ENCODE measurements around the gene MAP2K3.
A peak's percentile ranks its signal among the peaks of the same experiment; 100 is the strongest.

MAP2K3 gene

DNA sequence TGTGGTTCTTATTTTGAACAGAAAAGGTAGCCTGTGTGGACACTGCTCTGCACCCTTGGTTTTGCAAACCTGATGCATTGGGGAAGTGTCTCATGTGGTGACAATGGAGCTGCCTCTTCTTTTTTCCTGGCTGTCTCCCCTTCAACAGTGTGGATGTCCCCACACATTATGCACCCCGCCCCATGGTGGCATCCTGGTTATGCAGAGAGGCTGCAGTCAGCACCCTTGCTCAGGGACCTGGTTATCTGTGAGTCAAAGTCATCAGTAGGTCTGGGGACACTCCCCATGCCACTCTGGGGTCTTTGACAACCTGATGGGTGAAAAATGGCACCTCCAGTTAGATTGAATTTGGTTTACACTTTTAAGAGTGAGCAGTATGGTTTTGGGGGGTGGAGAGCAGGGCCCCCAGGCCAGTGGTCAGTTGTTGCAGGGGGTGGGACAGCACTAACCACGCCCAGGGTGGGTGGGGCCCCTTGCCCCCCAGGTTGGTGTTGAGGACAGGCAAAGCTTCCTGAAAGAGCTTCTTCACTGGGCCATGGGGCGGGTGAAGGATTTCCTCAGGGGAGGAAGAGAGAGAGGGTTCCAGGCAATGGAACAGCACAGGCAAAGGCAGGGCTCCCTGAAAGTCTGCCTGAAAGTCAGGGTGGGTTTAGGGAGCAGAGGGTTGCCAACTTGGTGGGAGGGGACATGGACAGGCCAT, 67.0 kb downstream of the MAP2K3 start:
- DNase-seq (ENCODE audit: low spot score), result no peak

DNA sequence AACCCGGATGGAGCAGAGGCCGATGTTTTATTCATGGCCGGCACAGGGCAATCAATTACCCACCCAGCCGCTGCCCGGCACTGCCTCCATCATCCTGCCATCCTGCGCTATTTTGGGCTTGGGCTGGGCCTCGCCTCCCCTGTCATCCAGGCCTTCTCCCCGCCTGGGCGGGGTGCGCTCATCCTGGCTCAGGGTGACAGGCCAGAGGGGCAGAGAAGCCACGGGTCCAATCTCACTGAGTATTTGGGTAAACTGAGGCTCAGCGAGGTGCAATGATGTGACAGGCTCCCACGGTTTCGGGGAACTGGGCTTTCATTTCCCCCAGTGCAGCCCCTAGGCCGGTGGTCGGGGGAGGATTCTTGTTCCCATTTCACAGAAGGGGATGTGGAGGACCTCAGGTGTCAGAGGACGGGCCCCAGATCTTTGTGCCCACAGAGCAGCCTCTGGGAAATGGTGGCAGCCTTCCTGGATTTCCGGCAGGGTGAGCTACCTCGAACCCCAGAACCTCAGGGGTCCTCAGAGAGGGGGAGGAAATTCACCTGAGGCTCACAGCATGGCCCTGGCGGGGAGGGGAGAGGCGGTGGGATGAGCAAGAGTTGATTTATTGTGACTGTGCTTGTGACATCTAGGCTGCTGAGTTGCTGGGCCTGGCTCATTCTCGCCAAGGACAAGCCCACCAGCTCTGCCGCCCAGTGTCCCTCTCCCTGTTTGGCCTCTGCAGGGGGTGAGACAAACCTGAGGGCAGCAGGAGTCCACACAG, 67.9 kb downstream of the MAP2K3 start:
- DNase-seq (ENCODE audit: low spot score), result no peak

DNA sequence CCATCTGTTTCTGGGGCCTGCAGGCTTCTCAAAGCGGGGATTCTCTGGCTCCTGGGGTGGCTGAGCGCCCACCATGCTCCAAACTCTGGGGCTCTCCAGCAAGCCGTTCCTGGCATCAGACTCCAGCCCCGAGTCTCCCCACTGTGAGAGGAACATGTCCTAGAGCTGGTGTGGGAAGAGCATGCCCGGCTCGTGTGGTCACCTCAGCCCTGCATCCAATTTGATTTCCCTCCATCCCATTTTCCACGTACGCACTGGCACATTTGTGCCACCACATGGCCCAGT, 68.4 kb downstream of the MAP2K3 start:
- no peak for DNase-seq (ENCODE audit: low spot score)

DNA sequence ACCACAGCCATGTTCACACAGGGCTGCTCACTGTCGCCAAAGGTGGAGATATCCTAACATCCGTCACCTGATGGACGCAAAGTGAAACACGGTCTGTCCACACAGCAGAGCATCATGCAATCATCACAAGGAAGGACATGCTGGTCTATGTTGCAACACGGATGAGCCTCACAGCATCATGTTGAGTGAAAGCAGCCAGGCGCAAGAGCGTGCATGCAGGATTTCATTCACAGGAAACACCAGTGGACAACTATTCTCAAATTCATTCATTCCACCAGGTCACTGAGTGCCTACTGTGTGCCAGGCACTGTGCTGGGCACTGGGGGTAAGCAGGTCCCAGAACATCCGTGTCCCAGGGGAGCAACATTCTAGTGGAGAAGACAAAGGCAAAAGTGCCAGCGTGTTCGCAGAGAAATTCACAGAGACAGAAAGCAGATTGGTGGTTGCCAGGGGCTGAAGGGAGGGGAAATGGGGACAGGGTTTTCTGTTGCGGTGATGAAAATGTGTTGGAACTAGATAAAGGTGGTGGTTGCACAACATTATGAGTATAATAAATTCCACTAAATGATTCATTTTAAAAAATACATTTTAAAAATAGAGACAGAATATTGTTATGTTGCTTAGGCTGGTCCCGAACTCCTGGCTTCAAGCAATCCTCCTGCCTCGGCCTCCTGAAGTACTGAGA, 69.0 kb downstream of the MAP2K3 start:
- peak; percentile 51 for DNase-seq (ENCODE audit: low spot score)

DNA sequence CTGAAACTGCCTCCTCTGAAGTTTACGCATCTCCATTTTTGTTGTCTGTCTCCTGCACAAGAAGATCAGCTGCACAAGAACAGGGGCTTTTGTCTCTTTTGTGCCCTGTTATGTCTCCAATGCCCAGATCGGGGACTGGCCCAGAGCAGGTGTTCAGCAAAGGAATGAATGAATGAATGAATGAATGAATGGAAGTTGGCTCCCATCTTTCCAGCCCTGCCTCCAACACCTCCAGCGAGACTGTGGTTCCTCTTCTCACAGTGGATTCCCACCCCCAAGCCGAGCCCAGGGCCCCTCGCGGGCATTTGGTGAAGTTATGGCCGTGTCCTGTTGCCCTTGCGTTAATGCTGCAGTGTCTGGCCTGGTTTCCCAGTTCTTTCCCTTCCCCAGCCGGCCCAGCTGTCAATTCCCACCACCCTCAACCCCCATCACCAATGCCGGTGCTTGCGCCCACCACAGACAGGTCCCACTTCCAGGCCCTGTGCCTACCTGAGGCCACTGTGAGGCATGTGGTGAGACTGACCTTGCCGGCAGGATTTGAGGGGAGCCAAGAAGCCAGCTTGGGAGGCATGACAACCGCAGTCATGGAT, 70.4 kb downstream of the MAP2K3 start:
- no peak for DNase-seq (ENCODE audit: low spot score)

DNA sequence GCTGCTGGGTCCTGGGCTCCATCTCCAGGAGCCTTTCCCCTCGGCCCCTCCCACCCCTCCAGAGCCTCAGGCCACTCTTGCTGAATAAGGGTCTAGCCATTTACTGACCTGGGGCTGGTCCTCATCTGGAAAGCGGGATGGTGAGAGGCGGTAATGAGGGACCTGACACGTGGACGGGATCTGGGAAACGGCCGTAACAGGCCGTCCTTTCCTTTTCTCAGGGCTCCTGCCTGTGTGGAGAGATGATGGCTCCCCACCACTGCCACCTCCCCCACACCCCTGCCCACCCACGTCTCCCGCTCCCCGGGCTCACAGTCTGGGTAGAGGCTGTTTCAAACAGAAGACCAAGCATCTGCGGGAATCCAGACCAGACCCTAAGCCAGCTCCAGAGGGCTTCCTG, 71.1 kb downstream of the MAP2K3 start:
- no peak for DNase-seq (ENCODE audit: low spot score)

DNA sequence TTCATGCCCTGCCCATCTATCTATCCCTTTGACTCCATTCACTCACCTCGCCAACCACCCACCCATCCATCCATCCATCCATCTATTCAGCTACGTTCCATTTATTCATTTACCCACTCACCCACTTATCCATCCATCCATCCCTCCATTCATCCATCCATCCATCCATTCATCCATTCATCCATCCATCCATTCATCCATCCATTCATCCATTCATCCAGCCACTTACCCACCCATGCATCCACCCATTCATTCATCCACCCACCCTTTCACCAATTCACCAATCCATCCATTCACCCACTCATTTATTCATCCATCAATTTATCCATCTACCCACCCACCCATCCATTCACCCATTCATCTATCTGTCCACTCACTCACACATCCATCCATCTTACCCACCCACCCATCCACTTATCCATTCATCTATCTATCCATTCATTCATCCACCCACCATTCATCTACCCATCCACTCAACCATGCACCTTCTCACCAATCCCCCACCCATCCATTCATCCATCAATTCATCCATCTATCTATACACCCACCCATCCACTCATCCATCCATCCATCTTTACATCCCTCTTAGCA, 72.1 kb downstream of the MAP2K3 start:
- no peak for DNase-seq (ENCODE audit: low spot score)

DNA sequence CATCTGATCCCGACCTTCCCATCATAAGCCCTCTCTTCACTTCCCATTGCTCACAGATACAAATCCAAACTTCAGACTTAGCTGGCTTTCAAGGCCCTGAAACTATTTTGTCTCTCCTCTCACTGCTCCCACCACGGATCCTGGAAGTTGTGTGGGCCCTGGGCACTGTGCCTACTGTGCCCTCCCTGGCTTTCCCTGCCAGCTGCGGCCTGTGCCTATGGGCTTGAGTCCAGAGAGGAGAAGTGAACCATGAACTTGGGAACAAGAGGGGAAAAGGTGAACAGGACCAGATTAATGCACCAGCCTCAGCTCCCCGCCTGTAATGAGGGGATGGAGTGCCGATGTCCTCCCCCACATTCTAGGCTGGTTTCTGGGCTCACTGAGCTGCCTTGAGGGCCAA, 72.8 kb downstream of the MAP2K3 start:
- no peak for DNase-seq (ENCODE audit: low spot score)

DNA sequence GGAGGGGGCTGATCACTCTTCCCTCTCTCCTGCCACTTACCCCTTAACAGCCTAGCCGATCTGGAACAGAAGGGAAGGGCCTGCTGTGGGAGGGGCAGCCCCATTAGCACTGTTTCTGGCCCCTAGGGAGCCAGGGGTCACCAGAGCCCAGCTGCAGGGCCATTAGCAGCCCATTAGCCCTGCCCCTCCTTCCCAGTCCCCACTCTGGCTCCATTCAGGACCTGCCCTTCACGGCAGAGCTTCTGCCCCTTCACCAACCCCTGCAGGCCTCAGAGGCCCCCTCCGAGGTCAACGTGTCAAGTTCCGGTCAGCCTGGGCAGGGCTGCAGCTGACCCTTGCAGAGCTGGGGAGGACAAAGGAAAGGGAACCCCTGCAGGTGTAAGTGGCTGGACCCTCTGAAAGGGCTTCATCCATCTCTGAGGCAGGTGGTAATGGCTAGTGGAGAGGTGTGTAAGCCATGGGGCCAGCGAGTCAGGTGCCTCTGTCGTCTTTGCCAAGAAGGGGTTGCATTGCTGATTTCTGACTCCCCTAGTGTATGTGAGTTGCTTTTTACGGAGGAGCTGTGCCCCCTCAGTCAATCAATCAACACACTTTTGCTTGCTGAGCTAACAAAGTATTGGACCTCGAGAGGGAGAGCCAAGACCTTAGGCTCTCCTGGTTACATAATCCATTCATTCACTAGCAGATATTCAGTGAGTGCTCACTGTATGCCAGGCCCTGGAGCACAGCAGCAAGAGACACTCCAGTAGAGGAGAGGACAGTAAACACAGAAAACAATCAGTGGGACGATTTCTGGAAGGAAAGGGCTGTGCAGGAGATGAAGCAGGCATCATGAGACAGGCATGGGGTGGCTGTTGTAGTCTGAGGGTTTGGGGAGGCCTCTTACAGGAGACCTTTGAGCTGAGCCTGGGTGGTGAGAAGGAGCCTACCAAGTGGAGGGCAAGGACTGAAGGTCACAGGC, 73.5 kb downstream of the MAP2K3 start:
- no peak for DNase-seq (ENCODE audit: low spot score)

DNA sequence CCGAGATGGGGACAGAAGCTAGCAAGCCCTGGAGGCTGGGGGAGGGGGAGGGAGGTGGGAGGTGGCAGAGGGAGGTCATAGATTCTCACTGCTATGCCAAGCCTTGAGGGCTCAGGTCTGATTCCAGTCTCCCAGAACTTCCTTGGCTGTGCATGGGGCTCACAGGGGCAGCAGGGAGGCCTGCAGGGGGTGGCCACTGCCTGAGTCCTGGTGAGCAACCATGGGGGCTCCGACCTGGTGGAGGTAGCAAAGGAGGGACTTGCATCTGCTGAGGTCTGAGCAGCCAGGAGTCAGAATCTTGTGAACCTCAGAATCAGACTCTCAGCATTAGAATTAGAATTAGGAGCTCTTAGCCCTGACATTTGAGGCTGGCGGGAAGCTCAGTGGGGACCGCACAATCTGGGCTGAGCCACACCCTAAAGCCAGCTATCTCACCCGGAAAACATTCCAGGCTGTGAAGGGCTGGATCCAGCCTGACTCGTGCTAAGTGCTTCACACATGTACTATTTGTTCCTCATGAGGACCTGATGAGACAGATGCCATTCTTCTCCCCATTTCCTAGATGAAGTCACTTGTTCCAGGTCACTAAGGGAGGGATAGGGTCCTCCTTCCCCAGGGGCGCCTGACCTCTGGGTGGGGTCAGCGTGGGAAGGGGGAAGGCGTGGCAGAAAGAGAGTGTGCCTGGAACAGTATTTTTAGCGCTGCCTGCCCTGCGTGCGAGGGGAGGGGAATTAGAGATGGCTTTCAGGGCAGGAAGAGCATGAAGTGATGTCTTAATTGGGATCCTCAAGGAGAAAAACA, 74.4 kb downstream of the MAP2K3 start:
- DNase-seq (ENCODE audit: low spot score), result peak; percentile 69

DNA sequence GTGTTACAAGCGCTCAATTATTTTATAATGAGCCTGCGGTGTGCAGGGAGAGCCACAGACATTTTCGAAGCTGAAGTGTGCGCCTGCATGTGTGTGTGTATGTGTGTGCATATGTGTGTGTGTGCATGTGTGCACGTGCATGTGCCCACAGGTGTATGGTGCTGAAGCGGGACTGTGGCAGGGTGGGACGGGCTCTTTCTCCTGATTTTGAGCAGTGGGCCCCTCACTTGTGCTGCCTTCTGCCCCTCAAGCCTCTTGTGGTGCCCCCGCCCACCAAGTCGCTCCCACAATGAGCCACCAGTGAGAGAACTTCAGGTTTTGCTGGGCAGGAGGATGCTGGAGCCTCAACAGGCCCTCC, 75.0 kb downstream of the MAP2K3 start:
- DNase-seq (ENCODE audit: low spot score), result no peak

DNA sequence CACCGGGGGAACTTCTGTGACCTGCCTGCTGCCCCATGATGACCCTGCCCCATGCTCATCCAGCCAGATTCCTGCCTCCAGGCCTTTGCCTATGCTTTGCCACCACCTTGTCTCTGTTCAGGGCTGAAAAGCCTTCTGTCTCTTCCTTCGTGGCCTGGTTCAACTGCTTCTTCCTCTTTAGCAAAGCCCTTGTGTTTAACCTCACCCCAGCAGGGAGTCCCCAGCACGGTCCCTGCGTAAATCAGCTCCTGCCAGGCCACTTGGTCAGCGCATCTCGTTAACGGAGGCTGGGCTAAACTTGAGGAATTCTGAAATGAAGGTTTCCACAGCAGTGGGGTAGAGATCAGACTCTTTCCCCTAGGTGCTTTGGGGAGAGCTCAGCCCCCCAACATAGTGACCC, 75.5 kb downstream of the MAP2K3 start:
- no peak for DNase-seq (ENCODE audit: low spot score)

DNA sequence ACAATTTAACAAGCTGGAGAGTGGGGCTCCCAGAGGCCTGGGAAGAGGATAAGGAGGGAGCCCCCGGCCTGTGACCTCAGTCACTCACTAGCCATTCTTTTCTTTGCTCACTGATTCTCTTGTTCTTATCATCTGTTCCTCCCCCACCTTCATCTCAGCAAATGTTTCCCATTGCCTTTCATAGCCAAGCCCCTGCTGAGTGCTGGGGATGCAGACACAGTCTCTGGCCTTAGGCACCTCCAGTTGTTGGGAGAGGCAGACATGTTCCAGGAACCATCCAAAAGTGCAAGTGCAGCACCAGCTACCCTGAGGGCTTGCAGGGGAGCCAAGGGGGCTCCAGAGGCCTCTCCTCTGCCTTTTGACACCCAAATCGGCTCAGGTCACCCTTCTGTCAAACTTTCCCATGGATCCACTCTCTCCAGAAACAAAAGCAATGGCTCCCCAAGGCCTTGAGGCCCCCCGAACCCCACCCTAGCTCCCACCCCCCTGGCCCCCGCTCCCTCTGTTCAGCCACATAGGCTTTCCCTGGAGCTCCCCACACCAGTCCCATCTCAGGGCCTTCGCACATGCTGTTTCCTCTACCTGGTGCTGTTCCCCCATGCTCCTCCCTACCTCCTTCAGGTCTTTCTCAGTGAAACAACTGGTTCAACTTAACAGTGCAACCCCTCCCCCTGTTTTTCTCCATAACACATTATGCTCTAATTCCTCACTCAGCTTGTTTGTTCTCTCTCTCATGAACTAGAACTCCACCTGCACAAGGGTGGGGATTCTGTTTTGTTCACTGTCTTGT, 76.7 kb downstream of the MAP2K3 start:
- no peak for DNase-seq (ENCODE audit: low spot score)

DNA sequence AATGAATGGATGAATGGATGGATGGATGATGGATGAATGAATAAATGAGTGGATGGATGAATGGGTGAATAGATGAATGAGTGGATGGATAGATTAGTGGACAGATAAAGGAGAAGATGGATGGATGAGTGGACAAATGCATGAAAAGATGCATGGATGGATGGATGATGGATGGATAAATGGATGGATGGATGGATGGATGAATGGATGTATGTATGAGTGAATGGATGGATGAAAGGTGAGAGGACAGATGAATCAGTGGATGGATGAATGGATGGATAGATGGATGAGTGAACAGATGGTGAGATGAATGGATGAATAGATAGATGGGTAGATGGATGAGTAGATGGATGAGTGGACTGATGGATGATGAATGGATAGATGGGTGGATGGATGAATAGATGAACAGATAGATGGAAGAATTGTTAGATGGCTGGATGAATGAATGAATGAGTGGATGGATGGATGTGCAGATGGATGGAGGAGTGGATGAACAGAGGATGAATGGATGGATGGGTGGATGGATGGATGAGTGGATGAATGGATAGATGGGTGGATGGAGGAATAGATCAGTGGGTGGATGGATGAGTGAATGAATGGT, 77.9 kb downstream of the MAP2K3 start:
- DNase-seq (ENCODE audit: low spot score), result no peak

DNA sequence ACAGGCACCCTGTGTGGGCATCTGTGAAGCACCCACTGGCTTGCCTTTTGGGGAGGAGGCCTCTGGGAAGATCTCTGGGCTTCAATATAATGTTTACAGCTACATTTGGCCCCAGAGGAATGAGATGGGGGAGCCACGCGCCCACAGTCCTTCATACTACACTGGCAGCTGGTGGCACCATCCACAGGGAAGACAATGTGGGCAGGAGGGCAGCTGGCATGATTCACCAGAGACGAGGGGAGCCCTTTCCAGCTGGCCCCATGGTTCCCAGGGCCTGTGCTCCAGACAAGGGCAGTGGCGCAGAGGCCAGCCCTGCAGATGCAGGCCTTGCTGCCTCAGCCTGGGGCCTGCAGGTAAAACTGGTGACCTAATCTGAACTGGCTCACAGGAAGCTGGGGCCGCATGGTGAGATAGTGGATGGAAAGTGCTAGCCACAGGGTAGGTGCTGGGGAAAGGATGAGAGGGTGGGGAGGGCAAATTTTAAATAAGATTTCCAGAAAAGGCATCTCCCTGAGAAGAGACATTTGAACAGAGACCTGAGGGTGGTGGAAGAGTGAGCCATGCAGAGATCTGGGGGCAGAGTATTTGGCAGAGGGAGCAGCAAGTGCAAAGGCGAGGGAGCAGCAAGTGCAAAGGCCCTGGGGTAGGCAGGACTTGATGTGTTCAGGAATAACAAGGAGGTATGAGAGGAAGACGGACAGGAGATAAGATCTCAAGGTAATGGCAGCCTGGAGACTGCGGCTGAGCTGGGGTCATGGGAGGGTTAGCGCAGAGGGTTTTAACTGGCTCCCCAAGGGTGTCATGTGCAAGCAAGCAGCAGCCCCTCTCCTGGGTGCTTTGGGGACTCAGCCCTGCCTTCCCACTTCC, 79.5 kb downstream of the MAP2K3 start:
- no peak for DNase-seq (ENCODE audit: low spot score)

Measured in AG08395 (cell line).